A549 treated with AZD9567 at 1 μM for 4 hours (cell line): ENCODE results near the gene SLC9A7. TPM values are rescaled to one million over a fixed set of nuclear protein-coding genes. Genes with fewer than 3 reads are reported as not detected.

Experiments used
- total RNA-seq: library from RNA; stranded (reverse); fragments of 200-300 nt; extraction: Qiagen RNA extraction; gene quantifications from 5 replicates; pipeline ENCODE4 v1.2.3, GENCODE V29; 2022; ENCODE audit not compliant: insufficient read depth

SLC9A7 gene
- 5.4 to 11.5 TPM (median 9.1 TPM) in 5 replicates for total RNA-seq

GRCh38 chrX:46758956-46759644, at the start of gene SLC9A7:
TSS of gene SLC9A7 (minus strand) at chrX:46759118. CDS start at chrX:46759029, 89 bp downstream.

GRCh38 chrX:46573331-46573891, 185.5 kb downstream of the SLC9A7 start, which contains the start of gene CHST7:
TSS of gene CHST7 (plus strand) at chrX:46573765. CDS start at chrX:46573932, 167 bp downstream.

Other genes with a start within 250 kb of the SLC9A7 start
- 2.1 to 5.2 TPM (median 2.8 TPM) in 5 replicates for gene ZNF674, start 213.7 kb downstream of the SLC9A7 start, total RNA-seq
- 19.1 to 35.4 TPM (median 29.5 TPM) in 5 replicates for gene CHST7, start 185.4 kb downstream of the SLC9A7 start, total RNA-seq
- gene RP2, start 77.9 kb upstream of the SLC9A7 start, total RNA-seq = 8.3 to 18.3 TPM (median 10.9 TPM) in 5 replicates
- gene JADE3, start 153.3 kb upstream of the SLC9A7 start, total RNA-seq = 10.7 to 12.9 TPM (median 11.7 TPM) in 5 replicates